Measurements from ENCODE around the gene QSOX2.
A peak's percentile ranks its signal among the peaks of the same experiment; 100 is the strongest.

The QSOX2 gene, protein sequence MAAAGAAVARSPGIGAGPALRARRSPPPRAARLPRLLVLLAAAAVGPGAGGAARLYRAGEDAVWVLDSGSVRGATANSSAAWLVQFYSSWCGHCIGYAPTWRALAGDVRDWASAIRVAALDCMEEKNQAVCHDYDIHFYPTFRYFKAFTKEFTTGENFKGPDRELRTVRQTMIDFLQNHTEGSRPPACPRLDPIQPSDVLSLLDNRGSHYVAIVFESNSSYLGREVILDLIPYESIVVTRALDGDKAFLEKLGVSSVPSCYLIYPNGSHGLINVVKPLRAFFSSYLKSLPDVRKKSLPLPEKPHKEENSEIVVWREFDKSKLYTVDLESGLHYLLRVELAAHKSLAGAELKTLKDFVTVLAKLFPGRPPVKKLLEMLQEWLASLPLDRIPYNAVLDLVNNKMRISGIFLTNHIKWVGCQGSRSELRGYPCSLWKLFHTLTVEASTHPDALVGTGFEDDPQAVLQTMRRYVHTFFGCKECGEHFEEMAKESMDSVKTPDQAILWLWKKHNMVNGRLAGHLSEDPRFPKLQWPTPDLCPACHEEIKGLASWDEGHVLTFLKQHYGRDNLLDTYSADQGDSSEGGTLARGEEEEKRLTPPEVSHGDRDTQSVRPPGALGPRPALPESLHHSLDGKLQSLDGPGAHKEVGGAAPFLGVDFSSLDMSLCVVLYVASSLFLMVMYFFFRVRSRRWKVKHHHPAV

DNA sequence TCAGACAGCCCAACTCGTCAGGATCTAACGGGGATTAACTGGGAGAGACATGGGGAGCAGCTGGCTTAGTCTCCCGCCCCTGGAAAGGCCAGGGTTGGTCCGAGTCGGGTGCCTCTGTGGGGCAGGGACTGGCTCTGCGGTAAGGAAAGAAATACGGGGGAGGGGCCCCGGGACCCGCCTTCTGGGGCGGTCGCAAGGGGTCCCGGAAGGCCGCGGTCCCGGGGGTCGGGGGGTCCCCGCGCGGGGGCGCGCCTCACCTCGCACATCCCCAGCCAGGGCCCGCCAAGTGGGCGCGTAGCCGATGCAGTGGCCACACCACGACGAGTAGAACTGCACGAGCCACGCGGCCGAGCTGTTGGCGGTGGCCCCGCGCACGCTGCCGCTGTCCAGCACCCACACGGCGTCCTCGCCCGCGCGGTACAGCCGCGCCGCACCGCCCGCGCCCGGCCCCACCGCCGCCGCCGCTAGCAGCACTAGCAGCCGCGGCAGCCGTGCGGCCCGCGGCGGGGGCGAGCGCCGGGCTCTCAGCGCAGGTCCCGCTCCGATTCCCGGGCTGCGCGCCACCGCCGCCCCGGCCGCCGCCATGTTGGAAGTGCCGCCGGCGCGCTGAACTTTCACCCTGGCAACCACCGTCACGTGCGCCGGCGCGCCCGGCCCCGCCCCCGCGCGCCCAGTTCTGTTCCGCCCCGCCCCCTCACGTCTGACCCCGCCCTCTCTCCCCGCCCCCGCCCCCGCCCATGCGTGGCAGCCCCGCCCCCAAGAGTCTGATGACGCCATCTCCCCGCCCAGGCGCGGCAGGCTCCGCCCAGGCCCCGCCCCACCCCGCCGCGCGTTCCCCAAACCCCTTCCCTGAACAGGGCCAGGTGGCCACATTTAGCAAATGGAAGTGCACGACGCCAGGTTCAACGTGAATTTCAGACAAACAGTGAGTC lies at the start of gene QSOX2:
QSOX2 (minus strand) TSS at position 594 of the 932 bp plus-strand sequence; CDS start at position 585, 9 bp downstream.
- peak; percentile 51 to 61 for DNase-seq

DNA sequence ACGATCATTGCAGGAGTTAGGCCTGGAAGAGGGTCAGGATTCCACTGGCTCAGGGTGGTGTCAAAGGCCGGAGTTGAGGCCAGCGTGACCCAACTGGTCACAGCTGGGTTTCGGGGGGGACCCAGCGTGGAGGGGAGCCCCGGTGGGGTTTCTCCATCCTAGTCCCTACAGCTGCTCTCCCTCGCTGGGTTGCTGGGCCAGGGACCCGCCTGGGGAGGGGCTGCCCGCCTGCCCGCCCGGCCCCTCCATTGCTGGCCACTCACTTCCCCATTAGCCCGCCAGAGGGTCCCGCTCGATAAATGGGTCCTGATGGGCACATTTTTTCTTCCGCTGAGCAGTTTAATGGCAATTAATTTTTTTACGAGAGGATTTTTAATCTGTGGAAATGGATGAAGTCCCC lies 49.4 kb upstream of the QSOX2 start:
- no peak for DNase-seq

DNA sequence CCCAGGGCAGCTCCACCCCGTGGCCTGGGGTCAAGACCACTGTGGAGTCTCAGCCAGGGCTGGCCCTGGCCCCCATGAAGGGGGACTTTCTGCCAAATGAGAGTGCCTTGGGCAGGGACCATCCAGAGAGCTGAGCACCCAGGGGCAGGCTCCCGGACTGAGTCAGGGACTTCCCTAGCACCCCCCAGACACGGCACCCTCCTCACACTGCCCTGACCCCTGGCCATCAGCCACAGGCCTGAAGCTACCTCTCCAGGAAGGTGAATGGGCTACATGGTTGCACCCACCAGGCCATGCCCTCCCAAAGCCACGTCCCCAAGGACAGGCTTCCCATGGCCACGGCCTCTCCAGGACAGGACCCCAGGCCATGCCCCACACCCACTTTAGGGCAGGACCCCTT lies 48.8 kb upstream of the QSOX2 start:
- DNase-seq: no peak

DNA sequence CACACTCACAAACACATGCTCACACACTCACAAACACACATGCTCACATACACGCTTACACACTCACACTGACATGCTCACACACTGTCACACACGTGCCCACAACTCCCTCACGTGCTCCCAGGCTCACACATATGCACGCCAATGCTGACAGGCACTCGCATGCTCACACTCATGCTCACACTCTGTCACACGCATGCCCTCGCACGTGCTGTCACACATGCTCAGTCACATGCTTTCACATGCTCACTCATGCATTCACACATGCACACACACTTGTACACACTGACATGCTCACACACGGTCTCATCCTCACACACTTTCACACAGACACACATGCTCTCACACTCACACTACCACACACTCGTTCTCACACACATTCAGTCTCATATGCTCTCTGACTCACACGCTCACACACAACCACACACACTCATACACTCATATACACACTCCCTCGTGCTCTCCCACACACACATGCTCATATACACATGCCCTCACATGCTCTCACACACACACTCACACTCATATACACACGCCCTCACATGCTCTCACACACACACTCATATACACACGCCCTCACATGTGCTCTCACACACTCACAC lies 48.0 kb upstream of the QSOX2 start:
- DNase-seq: no peak

DNA sequence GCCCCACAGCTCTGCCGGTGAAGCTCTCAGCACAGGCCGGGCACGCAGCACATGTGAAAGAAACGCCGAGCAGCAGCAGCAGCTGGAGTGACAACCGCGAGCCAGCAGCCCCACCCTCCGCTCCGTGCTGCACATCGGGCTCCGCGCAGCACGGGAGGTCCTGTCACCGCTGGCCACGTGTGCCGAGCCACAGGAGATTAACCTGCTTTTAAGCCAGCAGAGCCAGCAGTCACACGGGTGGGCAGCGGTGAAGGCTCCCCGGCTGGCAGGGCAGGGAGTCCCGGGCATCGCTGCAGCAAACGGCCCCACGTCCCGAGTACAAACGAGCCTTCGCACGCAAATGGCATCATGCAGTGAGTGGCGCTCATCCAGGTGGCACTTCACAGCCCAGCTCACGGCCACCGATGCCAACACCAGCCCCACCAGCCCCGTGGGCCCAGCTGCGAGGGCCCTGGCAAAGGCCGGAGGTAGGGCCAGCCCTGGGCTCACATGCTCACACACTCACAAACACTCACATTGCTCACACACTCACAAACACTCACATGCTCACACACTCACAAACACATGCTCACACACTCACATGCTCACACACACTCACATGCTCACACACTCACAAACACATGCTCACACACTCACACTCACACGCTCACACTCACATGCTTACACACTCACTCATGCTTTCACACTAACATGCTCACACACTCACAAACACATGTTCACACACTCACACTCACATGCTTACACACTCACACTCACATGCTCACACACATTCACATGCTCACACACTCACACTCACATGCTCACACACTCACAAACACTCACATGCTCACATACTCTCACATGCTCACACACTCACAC lies 47.2 kb upstream of the QSOX2 start:
- no peak for DNase-seq

DNA sequence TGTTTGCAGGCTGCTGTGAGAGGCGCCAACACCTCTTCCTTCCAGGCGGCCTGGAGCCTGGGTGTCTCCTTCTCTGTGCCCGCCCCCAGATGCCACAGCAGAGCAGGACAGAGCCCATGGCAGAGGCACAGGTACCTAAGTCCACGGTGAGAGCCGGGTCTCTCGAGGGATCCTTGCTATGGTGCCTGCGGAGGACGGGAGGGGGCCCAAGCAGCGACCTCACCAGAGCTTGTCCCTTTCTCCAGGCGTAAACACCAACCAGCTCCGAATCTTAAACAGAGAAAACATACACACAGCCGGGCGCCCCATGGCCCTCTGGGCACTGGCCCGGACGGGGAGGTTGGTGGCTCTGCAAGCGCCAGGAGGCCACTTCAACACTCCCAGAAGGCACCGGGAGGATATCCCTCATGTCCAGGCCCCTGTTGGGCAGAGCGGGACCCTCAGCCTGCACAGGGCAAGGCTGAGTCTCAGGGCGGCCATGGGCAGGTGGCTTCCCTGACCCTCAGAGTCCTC lies 46.5 kb upstream of the QSOX2 start:
- no peak for DNase-seq

DNA sequence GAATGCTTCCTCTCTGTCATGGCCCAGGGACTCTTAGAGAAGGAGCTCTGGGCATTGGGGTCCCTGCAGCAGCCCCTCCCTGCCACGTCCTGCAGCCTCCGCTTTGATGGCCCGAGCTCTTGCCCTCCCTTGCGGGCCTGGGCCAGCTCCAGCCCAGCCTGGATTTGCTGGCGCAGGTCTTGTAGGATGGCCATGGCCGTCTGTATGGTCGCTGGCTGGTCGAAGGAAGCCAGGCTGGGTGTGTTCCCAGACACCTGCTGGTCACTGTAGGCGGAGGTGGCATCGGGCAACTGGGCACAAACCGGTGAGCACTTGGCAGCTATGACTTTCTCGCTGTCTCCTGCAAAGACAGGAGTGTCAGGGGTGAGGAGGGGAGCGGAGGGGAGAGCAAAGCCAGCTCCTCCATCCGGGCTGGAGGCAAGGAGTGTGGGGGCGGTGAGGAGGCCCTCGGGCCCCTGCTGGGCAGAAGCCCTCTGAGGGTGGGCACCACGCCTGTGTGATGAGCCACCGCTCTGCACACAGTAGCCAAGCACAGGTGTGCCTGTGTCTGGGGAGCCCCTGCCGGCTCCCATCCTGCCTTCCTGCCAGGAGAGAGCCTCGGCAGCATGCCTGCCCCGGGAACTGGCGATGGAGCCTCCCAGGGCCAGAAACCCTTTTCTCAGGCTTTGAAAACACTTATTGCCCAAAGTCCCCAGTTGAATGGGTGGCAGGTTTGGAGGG lies 45.9 kb upstream of the QSOX2 start:
- DNase-seq: peak; percentile 45 to 74

DNA sequence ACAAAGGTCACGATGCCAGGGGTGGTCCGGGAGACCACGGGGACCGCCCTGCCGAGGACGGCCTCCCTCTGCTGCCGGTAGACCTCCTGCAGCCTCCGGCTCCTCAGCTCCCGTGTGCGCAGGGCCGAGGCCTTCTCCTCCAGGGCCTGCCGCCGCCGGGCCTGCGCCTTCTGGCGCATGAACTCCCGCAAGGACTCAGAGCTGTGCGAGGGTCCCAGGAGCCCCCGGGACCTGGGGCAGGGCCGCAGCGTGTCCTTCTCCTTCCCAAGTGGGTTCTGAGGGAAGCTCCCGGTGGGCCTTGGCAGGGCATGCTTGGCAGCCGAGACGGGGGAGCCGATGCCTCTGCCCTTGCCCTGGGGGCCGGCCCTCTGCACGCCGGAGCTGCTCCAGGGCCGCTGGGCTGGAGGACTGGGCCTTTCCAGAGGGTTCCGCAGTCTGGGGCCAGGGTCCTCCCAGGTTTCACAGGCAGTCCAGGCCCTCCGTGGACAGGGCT lies 44.9 kb upstream of the QSOX2 start:
- DNase-seq: no peak

DNA sequence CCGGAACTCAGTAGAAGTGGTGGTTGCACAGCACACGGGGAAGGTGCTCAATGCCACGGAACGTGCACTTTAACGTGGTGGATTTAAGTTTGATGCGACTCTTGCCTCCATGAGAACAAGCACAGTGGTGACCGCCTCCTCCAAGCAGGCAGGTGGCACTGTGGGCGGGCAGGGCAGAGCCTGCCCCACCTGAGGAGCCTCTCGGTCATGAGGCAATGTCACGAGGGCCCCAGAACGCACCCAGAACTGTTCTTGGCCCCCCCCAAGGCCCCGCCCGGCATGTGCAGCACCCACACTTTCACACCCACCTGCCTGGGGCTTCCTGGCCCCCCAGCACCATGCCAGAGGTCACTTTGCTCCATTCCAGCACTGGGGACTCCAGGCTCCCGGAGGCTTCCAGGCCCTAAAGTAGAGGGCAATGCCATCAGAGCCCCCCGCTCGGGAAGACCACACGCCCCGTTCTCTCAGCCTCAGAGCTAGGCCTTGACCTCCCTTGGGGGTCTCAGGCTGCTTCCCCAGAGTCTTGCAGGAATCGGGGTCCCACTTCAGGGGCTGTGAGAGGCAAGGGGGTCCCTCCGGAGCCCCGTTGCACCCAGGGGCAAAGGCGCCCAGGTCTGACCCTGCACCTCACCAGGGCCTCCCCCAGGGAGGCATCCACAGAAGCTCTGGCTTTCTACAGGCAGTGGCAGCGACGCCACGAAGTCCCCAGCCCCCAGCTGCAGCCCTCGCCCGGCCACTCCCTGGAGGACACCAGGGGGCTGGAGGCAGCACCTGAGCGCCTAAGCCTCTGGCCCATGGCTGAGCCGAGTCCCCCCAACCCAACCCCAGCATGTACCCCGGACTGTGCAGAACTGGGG lies 44.3 kb upstream of the QSOX2 start:
- DNase-seq: no peak

DNA sequence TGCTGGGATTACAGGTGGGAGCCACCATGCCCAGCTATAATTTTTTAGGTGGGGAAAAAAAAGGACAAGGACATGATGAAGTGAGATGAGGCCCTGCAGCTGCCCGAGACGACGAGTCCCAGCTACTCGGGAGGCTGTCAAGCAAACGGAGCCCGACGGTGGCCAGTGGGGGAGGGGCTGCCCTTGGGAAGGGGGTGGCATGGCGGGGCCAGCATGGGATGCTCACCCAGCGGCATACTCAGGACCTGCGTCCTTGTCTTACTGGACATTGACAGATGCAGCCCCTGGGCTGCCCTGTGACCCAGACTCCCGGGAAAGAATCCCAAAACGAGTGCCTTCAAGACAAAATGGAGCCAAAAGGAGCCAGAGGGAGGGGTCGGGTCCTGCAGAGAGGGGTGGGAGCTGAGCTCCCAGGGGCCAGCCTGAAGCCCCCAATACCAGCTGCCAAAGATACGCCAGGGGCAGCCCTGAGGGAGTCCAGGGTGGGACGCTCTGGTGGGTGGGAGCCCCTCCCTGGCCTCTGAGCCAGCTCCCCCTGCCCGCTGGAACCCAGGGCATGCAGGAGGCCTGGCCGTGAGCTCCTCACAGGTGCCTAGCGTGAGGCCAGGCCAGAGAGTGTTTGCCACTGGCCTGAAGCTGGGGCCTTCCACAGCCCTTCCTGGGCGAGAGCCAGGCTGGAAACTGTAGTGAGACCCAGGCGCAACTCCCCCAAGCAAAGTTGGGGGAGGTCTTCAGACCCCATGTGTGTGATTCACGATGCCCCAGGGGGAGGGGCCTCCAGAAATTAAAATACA lies 42.5 kb upstream of the QSOX2 start:
- no peak for DNase-seq

DNA sequence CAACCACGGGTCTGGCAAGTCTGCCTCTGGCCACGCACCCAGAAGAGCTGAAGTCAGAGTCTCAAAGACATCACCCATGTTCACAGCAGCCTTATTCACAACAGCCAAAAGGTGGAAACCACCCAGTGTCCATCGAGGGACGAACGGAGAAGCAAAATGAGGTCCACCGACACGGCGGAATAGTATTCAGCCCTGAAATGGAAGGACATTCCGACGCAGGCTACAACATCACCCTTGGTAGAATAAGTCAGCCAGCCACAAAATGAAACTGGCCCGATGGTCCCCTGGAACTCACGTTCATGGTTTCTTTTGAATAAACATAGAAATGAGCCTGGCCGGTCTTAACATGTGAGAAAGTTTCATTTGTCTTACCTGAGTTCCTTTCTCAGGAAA lies 41.4 kb upstream of the QSOX2 start:
- DNase-seq: no peak

DNA sequence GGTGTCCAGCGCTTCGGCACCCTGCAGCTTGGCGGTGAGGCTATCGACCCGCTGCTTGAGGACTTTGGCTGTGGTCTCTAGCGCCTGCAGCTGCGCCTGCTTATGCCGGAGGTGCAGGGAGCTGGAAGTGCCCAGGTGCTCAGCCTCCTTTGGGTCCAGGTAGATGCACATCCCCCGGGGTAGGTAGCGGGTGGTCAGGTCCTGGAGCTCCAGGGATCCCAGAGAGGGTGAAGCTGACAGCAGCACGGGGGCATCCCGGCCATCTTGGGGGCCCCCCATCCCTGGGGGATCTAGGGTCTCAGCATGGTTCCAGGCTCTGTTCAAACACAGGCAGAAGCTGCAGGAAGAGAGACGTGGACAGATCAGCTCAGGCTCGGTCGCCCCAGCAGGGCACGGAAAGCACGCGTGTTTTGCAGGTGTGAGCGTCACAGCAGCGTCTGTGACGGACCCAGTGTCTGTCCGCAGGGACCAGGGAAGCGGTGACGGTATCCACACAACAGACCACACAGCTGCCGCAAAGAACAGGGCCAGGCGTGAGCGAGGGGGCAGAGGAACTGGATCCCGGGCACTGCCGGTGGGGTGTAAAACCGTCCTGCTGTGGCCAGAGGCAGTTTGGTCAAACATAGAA lies 40.9 kb upstream of the QSOX2 start:
- no peak for DNase-seq

DNA sequence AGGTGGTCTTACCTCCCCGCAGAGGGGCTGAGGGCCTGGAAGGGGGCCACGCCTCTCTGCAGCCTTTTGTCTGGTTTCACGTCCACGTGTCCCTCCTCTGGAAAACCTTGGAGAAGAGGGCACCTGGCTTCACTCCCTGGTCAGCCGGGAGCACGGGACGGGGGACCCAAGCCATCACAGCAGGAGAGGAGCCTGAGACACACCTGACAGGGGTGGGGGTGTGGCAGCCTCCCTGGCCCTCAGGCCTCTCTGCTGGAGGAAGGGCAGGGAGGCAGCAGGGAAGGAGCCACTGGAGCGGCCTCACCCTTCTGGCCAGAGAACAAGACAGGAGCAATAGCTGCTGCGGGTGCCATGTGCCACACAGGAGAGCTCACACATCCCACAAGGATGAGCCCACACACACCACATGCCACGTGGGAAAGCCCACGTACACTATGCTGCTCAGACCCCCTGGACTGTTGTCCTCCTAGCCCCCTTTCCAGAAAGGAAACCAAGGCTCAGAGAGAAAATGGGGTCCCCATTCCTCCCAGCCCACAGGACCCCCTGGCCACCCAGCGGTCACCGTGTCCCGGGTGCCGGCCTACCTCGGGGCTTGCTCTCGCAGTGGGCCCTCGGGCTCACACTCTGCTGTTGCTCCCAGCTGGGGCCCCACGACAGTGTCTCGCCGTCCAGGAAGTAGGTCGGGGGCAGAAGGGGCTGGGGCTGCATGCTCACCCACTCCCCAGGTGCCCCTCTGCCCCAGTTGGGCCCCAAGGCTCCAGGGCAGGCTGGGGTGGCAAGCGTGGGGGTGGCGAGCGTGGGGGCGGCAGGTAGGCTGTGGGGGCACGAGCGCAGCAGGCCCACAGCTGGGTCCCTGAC lies 40.1 kb upstream of the QSOX2 start:
- no peak for DNase-seq

DNA sequence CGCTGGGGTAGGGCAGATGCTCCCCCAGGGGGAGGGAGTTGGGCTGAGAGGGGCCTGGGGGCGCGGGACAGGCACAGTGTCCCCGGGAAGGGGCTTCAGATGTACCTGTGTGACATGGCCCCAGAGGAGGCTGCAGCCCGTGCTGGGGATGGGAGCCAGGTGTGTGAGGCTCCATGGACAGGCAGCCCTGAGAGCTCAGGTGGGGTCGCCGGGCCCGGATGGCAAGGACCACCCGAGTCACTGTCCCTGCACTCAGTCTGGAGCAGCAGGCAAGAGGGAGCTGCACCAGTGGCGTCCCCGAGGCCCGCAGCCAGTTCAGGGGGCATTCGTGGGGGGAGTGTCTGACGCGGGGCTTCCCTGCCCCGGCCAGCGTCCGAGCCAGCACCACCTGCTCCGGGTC lies 39.3 kb upstream of the QSOX2 start:
- DNase-seq: no peak

DNA sequence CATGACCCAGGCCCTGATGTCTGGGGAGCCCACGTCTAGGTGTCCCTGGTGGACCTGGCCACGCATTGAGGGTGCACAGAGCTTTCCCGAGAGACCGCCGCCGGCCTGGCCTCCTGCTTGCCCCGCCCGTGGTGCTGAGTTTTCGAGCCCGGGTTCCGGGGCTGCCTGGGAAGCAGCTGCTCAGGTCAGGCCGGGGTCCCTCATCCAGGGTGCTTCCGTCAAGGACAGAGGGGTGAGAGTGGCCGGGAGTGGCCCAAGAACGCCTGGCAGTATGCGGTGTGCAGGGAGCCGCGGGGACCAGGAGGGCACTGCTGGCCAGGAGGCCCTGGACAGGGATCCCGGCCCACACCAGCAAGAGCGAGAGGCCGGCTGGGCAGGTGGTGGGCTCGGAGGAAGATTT lies 38.7 kb upstream of the QSOX2 start:
- no peak for DNase-seq

DNA sequence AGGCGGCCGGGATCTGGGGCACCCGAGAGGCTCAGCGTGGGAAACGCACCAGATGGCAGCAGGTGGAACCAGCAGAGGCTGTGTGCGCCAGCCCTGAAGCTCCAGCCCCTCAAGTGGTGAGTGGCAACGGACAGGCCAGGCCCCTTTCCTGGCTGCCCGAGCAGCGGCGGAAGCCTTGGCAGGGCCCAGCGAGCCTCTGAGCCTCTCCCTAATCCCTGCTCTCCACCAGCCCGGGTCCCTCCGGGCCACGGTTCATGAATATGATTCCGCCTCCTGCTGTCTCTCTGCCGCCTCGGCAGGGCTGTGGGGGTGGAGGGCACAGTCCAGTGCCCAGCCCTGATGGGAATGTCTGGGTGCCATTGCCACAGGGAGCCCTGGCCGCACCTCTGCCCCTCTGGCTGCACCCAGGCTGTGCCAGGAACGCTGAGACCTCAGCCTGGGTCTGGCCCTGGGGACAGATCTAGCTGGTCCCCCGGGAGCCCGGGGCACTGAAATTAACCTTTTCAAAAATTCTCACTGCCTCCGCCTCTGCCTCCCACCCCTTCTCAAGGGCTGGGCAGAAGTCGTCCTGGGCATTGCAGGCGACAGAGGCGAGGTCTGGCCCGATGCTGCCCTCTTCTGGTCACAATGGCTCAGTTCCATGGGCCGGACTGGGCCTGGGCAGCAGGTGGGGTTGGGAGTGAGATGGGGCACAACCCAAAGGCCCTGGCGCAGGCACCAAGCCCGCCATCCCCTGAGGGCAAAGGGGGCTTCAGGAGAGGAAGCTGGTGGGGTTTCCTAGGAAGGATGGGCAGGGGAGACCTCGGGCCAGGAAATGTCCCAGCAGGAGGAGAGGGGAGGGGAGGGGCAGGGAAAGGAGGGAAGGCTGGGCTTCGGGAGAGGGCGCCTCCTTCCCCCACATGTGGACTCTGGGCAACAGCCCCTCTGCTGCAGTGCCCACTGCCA lies 38.0 kb upstream of the QSOX2 start:
- peak; percentile 39 to 57 for DNase-seq
